ENCODE measurements around the gene RAB20.

DNA sequence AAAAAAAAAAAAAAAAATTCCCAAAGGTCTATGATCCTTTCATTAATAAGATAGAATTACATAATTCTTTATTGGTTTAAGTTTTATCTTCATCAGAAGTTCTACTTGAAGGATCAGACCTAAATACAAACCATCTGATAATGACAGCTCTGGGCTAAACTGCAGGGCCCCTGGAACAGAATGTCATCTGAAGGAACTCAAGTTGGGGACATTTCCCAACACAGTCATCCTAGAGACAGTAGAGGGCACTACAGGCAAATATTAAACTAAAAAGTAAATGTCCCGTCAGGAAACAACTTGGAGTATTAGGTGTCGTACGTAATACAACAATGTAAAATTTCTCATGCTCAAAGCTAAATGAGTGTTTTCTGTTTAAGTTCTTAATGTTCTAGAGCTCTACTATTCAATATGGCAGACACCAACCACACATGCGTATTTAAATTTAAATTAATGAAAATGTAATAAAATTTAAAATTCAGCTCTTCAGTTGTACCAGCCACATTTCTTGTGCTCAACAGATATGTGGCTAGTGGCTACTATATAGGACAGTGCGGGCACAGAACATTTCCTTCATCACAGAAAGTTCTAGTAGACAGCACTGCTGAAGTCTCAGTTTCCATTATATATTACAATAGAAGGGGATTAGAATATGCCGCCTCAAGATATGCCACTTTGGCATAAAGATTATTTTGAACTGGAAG is 32.1 kb upstream of the RAB20 start:
- TF ChIP-seq, protein P1, sequence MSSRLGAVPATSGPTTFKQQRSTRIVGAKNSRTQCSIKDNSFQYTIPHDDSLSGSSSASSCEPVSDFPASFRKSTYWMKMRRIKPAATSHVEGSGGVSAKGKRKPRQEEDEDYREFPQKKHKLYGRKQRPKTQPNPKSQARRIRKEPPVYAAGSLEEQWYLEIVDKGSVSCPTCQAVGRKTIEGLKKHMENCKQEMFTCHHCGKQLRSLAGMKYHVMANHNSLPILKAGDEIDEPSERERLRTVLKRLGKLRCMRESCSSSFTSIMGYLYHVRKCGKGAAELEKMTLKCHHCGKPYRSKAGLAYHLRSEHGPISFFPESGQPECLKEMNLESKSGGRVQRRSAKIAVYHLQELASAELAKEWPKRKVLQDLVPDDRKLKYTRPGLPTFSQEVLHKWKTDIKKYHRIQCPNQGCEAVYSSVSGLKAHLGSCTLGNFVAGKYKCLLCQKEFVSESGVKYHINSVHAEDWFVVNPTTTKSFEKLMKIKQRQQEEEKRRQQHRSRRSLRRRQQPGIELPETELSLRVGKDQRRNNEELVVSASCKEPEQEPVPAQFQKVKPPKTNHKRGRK (CRISPR knock-in tag; IDR thresholded peaks at IDR 0.05; ENCODE audit: borderline replicate concordance) = no peak
- TF ChIP-seq PRRX2 (CRISPR knock-in tag; IDR thresholded peaks at IDR 0.05) (no peak), CREB1 (CRISPR knock-in tag; IDR thresholded peaks at IDR 0.05) (no peak), ZNF317 (CRISPR knock-in tag; IDR thresholded peaks at IDR 0.05; ENCODE audit: borderline replicate concordance, low read depth) (no peak), ZBTB21 (CRISPR knock-in tag; IDR thresholded peaks at IDR 0.05; ENCODE audit: borderline replicate concordance) (no peak), CREM (CRISPR knock-in tag; IDR thresholded peaks at IDR 0.05) (no peak), NR2C2 (CRISPR knock-in tag; IDR thresholded peaks at IDR 0.05) (no peak)
- TF ChIP-seq, protein P2, sequence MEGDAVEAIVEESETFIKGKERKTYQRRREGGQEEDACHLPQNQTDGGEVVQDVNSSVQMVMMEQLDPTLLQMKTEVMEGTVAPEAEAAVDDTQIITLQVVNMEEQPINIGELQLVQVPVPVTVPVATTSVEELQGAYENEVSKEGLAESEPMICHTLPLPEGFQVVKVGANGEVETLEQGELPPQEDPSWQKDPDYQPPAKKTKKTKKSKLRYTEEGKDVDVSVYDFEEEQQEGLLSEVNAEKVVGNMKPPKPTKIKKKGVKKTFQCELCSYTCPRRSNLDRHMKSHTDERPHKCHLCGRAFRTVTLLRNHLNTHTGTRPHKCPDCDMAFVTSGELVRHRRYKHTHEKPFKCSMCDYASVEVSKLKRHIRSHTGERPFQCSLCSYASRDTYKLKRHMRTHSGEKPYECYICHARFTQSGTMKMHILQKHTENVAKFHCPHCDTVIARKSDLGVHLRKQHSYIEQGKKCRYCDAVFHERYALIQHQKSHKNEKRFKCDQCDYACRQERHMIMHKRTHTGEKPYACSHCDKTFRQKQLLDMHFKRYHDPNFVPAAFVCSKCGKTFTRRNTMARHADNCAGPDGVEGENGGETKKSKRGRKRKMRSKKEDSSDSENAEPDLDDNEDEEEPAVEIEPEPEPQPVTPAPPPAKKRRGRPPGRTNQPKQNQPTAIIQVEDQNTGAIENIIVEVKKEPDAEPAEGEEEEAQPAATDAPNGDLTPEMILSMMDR (IDR thresholded peaks at IDR 0.05) = no peak
- TF ChIP-seq, protein P3, sequence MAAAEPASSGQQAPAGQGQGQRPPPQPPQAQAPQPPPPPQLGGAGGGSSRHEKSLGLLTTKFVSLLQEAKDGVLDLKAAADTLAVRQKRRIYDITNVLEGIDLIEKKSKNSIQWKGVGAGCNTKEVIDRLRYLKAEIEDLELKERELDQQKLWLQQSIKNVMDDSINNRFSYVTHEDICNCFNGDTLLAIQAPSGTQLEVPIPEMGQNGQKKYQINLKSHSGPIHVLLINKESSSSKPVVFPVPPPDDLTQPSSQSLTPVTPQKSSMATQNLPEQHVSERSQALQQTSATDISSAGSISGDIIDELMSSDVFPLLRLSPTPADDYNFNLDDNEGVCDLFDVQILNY (CRISPR knock-in tag; IDR thresholded peaks at IDR 0.05) = no peak
- TF ChIP-seq, protein P4, sequence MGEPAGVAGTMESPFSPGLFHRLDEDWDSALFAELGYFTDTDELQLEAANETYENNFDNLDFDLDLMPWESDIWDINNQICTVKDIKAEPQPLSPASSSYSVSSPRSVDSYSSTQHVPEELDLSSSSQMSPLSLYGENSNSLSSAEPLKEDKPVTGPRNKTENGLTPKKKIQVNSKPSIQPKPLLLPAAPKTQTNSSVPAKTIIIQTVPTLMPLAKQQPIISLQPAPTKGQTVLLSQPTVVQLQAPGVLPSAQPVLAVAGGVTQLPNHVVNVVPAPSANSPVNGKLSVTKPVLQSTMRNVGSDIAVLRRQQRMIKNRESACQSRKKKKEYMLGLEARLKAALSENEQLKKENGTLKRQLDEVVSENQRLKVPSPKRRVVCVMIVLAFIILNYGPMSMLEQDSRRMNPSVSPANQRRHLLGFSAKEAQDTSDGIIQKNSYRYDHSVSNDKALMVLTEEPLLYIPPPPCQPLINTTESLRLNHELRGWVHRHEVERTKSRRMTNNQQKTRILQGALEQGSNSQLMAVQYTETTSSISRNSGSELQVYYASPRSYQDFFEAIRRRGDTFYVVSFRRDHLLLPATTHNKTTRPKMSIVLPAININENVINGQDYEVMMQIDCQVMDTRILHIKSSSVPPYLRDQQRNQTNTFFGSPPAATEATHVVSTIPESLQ (CRISPR knock-in tag; IDR thresholded peaks at IDR 0.05) = no peak
